MM.1S (cell line): Measurements from ENCODE around the gene DAB1.

ENCODE experiments used
- DNase-seq: peaks from one replicate; pipeline ENCODE4 v3.0.0-alpha.2; 2015
- H2AFZ ChIP-seq: fragments of 300-600 bp; sonication (generic); 2 replicates; pipeline ENCODE4 v1.6.0; 2016; ENCODE audit warnings: antibody characterized with exemption, low read length
- H3F3A ChIP-seq: fragments of 300-600 bp; sonication (generic); 2 replicates; pipeline ENCODE4 v1.6.1; 2016; ENCODE audit warnings: mild to moderate bottlenecking, antibody characterized with exemption, low read length, moderate library complexity, mixed read lengths; ENCODE audit not compliant: insufficient read depth
- H3K27ac ChIP-seq: fragments of 300-600 bp; sonication (generic); 2 replicates; pipeline ENCODE4 v1.5.1; 2016; ENCODE audit warnings: mild to moderate bottlenecking, low read length
- H3K27me3 ChIP-seq: fragments of 300-600 bp; sonication (generic); replicated peaks from 2 replicates; pipeline ENCODE4 v1.6.0; 2016; ENCODE audit warnings: low read length; ENCODE audit not compliant: insufficient read depth
- H3K36me3 ChIP-seq: fragments of 300-600 bp; sonication (generic); replicated peaks from 2 replicates; pipeline ENCODE4 v1.6.1; 2016; ENCODE audit warnings: mild to moderate bottlenecking, low read length, mixed read lengths; ENCODE audit not compliant: insufficient read depth
- H3K4me1 ChIP-seq: fragments of 300-600 bp; sonication (generic); 2 replicates; pipeline ENCODE4 v1.6.1; 2016; ENCODE audit warnings: low read length, mixed read lengths
- H3K4me2 ChIP-seq: fragments of 300-600 bp; sonication (generic); 2 replicates; pipeline ENCODE4 v1.6.0; 2016; ENCODE audit warnings: low read depth, low read length
- H3K4me3 ChIP-seq: fragments of 300-600 bp; sonication (generic); 2 replicates; pipeline ENCODE4 v1.5.1; 2016; ENCODE audit warnings: low read length, mixed read lengths
- H3K79me2 ChIP-seq: fragments of 300-600 bp; sonication (generic); 2 replicates; pipeline ENCODE4 v1.6.1; 2016; ENCODE audit warnings: mixed run types, low read length, mixed read lengths
- H3K9ac ChIP-seq: fragments of 300-600 bp; sonication (generic); 2 replicates; pipeline ENCODE4 v1.6.1; 2016; ENCODE audit warnings: low read length, mixed read lengths
- H3K9me2 ChIP-seq: fragments of 300-600 bp; sonication (generic); replicated peaks from 2 replicates; pipeline ENCODE4 v1.6.1; 2016; ENCODE audit warnings: mild to moderate bottlenecking, low read length, mixed read lengths; ENCODE audit not compliant: insufficient read depth
- H3K9me3 ChIP-seq: fragments of 300-600 bp; sonication (generic); replicated peaks from 2 replicates; pipeline ENCODE4 v1.6.1; 2016; ENCODE audit warnings: mild to moderate bottlenecking, low read length, mixed read lengths; ENCODE audit not compliant: insufficient read depth
- H4K20me1 ChIP-seq: fragments of 300-600 bp; sonication (generic); 2 replicates; pipeline ENCODE4 v1.6.1; 2016; ENCODE audit warnings: mild to moderate bottlenecking, low read length, moderate library complexity, mixed read lengths; ENCODE audit not compliant: insufficient read depth
- CTCF ChIP-seq: fragments of 300-600 bp; sonication (generic); IDR thresholded peaks from 2 replicates; pipeline ENCODE4 v1.5.1; 2016; ENCODE audit warnings: antibody characterized with exemption, low read length, mixed read lengths
- EZH2 ChIP-seq: fragments of 300-600 bp; sonication (generic); optimal IDR thresholded peaks from 2 replicates; pipeline ENCODE3; 2017; ENCODE audit warnings: low read depth, mild to moderate bottlenecking, antibody characterized with exemption, low read length, mixed read lengths
- EZH2phosphoT487 ChIP-seq: fragments of 300-600 bp; sonication (generic); IDR thresholded peaks from 2 replicates; pipeline ENCODE4 v1.6.1; 2018; ENCODE audit warnings: antibody characterized with exemption, low read length

DAB1 gene

GRCh38 chr1:56993475-56993874 is 430.4 kb downstream of the DAB1 start:
- Histone ChIP-seq H3K4me1 (no peaks in the 10 kb centered on the region), H3F3A (no peaks in the 10 kb centered on the region), H3K4me2 (no peak overlapping the region), H3K9ac (no peak overlapping the region), H4K20me1 (no peaks in the 10 kb centered on the region), H3K9me2 (no peaks in the 10 kb centered on the region), H2AFZ (no peak overlapping the region), H3K9me3 (no peaks in the 10 kb centered on the region), H3K4me3 (no peak overlapping the region), H3K27ac (no peak overlapping the region), H3K36me3 (no peaks in the 10 kb centered on the region), H3K79me2 (no peaks in the 10 kb centered on the region), H3K27me3 (no peaks in the 10 kb centered on the region)
- TF ChIP-seq EZH2phosphoT487 (no peak), CTCF (no peak), EZH2 (no peak)
- no peak for DNase-seq

- H3K4me3 ChIP-seq = no peak overlapping the region
- H3K9ac ChIP-seq = no peak overlapping the region
- H3K4me1 ChIP-seq = no peaks in the 10 kb centered on the region
- no peak for DNase-seq
- H3K79me2 ChIP-seq = no peaks in the 10 kb centered on the region
- no peaks in the 10 kb centered on the region for H3K9me3 ChIP-seq
- no peak overlapping the region for H3K4me2 ChIP-seq
- no peaks in the 10 kb centered on the region for H4K20me1 ChIP-seq
- H3K36me3 ChIP-seq = no peaks in the 10 kb centered on the region
- no peak overlapping the region for H3K27ac ChIP-seq
- no peak overlapping the region for H2AFZ ChIP-seq
- no peak for TF ChIP-seq CTCF
- TF ChIP-seq EZH2phosphoT487 = no peak
- TF ChIP-seq EZH2 = no peak
- no peaks in the 10 kb centered on the region for H3F3A ChIP-seq
- no peaks in the 10 kb centered on the region for H3K27me3 ChIP-seq
- no peaks in the 10 kb centered on the region for H3K9me2 ChIP-seq
Observed at GRCh38 chr1:56992318-56993125, 431.3 kb downstream of the DAB1 start.

- no peak overlapping the region for H3K27ac ChIP-seq
- no peaks in the 10 kb centered on the region for H4K20me1 ChIP-seq
- TF ChIP-seq EZH2 = no peak
- TF ChIP-seq EZH2phosphoT487 = no peak
- TF ChIP-seq CTCF = no peak
Observed at GRCh38 chr1:56991576-56991975, 432.3 kb downstream of the DAB1 start.

More at GRCh38 chr1:56991576-56991975, 432.3 kb downstream of the DAB1 start:
- Histone ChIP-seq H3K4me1 (no peaks in the 10 kb centered on the region), H2AFZ (no peak overlapping the region), H3K27me3 (no peaks in the 10 kb centered on the region), H3K9me2 (no peaks in the 10 kb centered on the region), H3K9me3 (no peaks in the 10 kb centered on the region), H3K4me3 (no peak overlapping the region), H3F3A (no peaks in the 10 kb centered on the region), H3K9ac (no peak overlapping the region), H3K79me2 (no peaks in the 10 kb centered on the region), H3K36me3 (no peaks in the 10 kb centered on the region), H3K4me2 (no peak overlapping the region)
- no peak for DNase-seq
